DND-41 (cell line): Measurements from ENCODE around the gene GREB1L.

Experiments used
- ATAC-seq: fragments of 200-7000 bp; cut with Tn5 transposase; 3 replicates; pipeline ENCODE4 v1.9.1; 2021; ENCODE audit warnings: low read depth; ENCODE audit not compliant: insufficient read depth
- DNase-seq: peaks from one replicate; pipeline ENCODE4 v3.0.0-alpha.2; 2020
- H2AFZ ChIP-seq: 2 replicates; pipeline ENCODE4 v1.6.0; 2012; ENCODE audit warnings: low read depth, low read length
- H3K27ac ChIP-seq: 2 replicates; pipeline ENCODE4 v1.5.1; 2012; ENCODE audit warnings: low read length, inconsistent platforms
- H3K27me3 ChIP-seq: fragments of 200-600 bp; sonication (generic); 2 replicates; pipeline ENCODE4 v1.6.0; 2012; ENCODE audit warnings: low read length, mild to moderate bottlenecking, inconsistent platforms; ENCODE audit not compliant: insufficient read depth, poor library complexity
- H3K36me3 ChIP-seq: 2 replicates; pipeline ENCODE4 v1.5.1; 2012; ENCODE audit warnings: low read length, inconsistent platforms; ENCODE audit not compliant: insufficient read depth
- H3K4me1 ChIP-seq: 2 replicates; pipeline ENCODE4 v1.5.1; 2012; ENCODE audit warnings: mild to moderate bottlenecking, low read length; ENCODE audit not compliant: insufficient read depth
- H3K4me2 ChIP-seq: 2 replicates; pipeline ENCODE4 v1.6.0; 2012; ENCODE audit warnings: mild to moderate bottlenecking, moderate library complexity, low read length, inconsistent platforms; ENCODE audit not compliant: insufficient read depth
- H3K4me3 ChIP-seq, 2 experiments: fragments of 200-600 bp in 1 of 2; shearing (Covaris generic) in 1 of 2; 2 replicates each; pipeline ENCODE4 v1.5.1; 2012 to 2016; ENCODE audit warnings: inconsistent platforms in 2 of 2, low read length in 2 of 2, mild to moderate bottlenecking in 2 of 2, low read depth in 1 of 2, moderate library complexity in 1 of 2
- H3K79me2 ChIP-seq: 2 replicates; pipeline ENCODE4 v1.6.0; 2012; ENCODE audit warnings: low read length, inconsistent platforms; ENCODE audit not compliant: insufficient read depth
- H3K9ac ChIP-seq: 2 replicates; pipeline ENCODE4 v1.6.0; 2012; ENCODE audit warnings: low read depth, mild to moderate bottlenecking, inconsistent platforms, low read length, moderate library complexity
- H3K9me3 ChIP-seq: 2 replicates; pipeline ENCODE4 v1.5.1; 2012; ENCODE audit warnings: low read length, moderate library complexity, mild to moderate bottlenecking, inconsistent platforms; ENCODE audit not compliant: insufficient read depth, severe bottlenecking
- H4K20me1 ChIP-seq: 2 replicates; pipeline ENCODE4 v1.6.0; 2012; ENCODE audit warnings: low read length; ENCODE audit not compliant: insufficient read depth
- CTCF ChIP-seq: IDR thresholded peaks from 2 replicates; pipeline ENCODE4 v1.5.1; 2012; ENCODE audit warnings: borderline replicate concordance, low read length, moderate library complexity, mild to moderate bottlenecking; ENCODE audit not compliant: poor library complexity, severe bottlenecking; ENCODE audit errors: extremely low read depth
- EZH2 ChIP-seq: IDR thresholded peaks from 3 replicates; pipeline ENCODE4 v1.6.1; 2012; ENCODE audit warnings: borderline replicate concordance, low read depth, mild to moderate bottlenecking, moderate library complexity, low read length, inconsistent platforms; ENCODE audit not compliant: severe bottlenecking

The GREB1L gene

DNA sequence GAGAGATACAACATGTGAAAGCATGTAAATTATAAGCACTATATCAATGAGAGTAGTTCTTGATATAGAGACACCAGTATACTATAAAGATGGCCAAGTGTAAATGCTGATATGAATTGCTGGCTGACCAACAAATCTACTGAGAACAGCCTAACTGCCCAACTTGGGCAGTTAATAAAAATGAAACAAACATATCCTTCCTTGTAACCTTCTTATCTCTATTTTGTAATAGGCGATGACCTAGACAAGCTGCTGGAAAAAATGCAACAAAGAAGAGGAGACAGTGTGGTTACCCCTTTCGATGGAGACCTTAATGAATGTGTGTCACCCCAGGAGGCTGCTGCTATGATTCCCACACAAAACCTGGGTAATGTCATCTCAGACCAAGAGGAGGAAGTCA lies 209.8 kb downstream of the GREB1L start:
- Histone ChIP-seq H2AFZ (no peak overlapping the region), H4K20me1 (no peaks in the 10 kb centered on the region), H3K9me3 (no peaks in the 10 kb centered on the region), H3K36me3 (no peaks in the 10 kb centered on the region), H3K4me1 (no peaks in the 10 kb centered on the region), H3K79me2 (no peaks in the 10 kb centered on the region), H3K4me3 (no peak overlapping the region), H3K9ac (no peak overlapping the region), H3K4me2 (no peak overlapping the region), H3K27me3 (peaks cover 18% of the 10 kb centered on the region), H3K27ac (no peak overlapping the region)
- DNase-seq (no peak), ATAC-seq (no peak)
- no peak for TF ChIP-seq CTCF
- TF ChIP-seq EZH2: no peak

- DNase-seq: no peak
- no peak overlapping the region for H3K4me3 ChIP-seq
- H3K79me2 ChIP-seq: no peaks in the 10 kb centered on the region
- H3K4me2 ChIP-seq: no peak overlapping the region
- no peaks in the 10 kb centered on the region for H3K9me3 ChIP-seq
- no peak for ATAC-seq
- H3K9ac ChIP-seq: no peak overlapping the region
- H4K20me1 ChIP-seq: no peaks in the 10 kb centered on the region
- no peaks in the 10 kb centered on the region for H3K4me1 ChIP-seq
- no peak overlapping the region for H2AFZ ChIP-seq
- TF ChIP-seq EZH2: no peak
- no peak for TF ChIP-seq CTCF
- no peaks in the 10 kb centered on the region for H3K36me3 ChIP-seq
- peaks cover 18% of the 10 kb centered on the region for H3K27me3 ChIP-seq
- H3K27ac ChIP-seq: no peak overlapping the region
Observed at GRCh38 chr18:21452276-21452780, 210.3 kb downstream of the GREB1L start.

DNA sequence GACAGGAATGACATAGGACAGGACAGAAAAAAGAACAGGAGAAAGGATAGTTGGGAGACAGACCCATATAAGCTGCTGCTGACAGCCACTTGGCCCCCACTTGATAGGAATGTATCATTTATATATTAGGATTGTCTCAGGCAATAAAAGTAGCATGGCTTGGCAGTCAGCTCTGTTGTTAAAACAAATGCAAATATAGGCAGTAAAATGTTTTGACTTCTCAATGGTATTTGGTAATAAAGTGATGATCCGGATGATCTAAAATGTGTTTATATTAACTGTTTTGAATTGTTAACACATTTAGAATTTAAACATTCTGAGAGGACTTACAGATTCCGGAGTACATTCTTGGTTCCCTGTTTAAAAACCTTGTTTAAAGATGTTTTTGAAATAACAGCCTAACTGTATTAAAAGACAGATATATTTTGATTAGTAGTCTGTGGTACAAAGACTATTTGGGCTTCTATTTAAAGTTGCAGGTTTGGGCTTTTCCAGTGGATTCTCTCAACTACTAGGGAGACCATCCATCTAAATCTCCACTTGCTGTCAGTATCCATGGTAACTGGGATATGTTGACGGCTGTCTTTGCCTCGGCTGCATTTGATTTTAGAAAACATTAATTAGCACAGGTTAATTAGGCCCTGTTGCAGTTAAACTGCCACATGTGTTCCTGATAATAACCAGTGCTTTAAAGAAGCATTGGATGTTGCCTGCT lies 210.9 kb downstream of the GREB1L start:
- H3K9ac ChIP-seq: no peak overlapping the region
- no peak overlapping the region for H3K4me3 ChIP-seq
- no peak overlapping the region for H3K4me2 ChIP-seq
- H3K79me2 ChIP-seq: no peaks in the 10 kb centered on the region
- no peaks in the 10 kb centered on the region for H3K36me3 ChIP-seq
- H4K20me1 ChIP-seq: no peaks in the 10 kb centered on the region
- peaks cover 18% of the 10 kb centered on the region for H3K27me3 ChIP-seq
- H3K9me3 ChIP-seq: no peaks in the 10 kb centered on the region
- H2AFZ ChIP-seq: no peak overlapping the region
- no peak overlapping the region for H3K27ac ChIP-seq
- DNase-seq (no peak), ATAC-seq (no peak)
- H3K4me1 ChIP-seq: no peaks in the 10 kb centered on the region
- TF ChIP-seq EZH2: no peak
- no peak for TF ChIP-seq CTCF
